Ovary (tissue), 9 donors: ENCODE measurements around the gene MVD. TPM values are rescaled to one million over a fixed set of nuclear protein-coding genes. Genes with fewer than 3 reads are reported as not detected.

Experiments
- DNase-seq, 5 donors: peaks; one replicate each; pipeline ENCODE4 v3.0.0-alpha.2; 2019 to 2020
- H3K27ac ChIP-seq, 2 donors: fragments of 200-600 bp; one replicate each; pipeline versions ENCODE4 v1.5.1 to v1.8.0; 2019 to 2022
- H3K27me3 ChIP-seq: fragments of 200-600 bp; one replicate; pipeline ENCODE4 v1.8.0; 2022
- H3K36me3 ChIP-seq: fragments of 200-600 bp; sonication (generic); one replicate; pipeline ENCODE4 v1.5.1; 2019
- H3K4me1 ChIP-seq: one replicate; pipeline ENCODE4 v1.8.1; 2013; ENCODE audit warnings: mild to moderate bottlenecking, moderate library complexity; ENCODE audit not compliant: insufficient read depth
- H3K4me3 ChIP-seq: fragments of 200-600 bp; sonication (generic); one replicate; pipeline ENCODE4 v1.5.1; 2017
- H3K9me3 ChIP-seq, 2 donors: fragments of 200-600 bp in 1 of 2; sonication (generic) in 1 of 2; one replicate each; pipeline versions ENCODE4 v1.5.1 to v1.8.1; 2013 to 2019; ENCODE audit warnings: mild to moderate bottlenecking in 1 of 2, moderate library complexity in 1 of 2
- EP300 ChIP-seq: sonication (generic); formaldehyde crosslinking; IDR thresholded peaks from one replicate; pipeline ENCODE4 v1.6.1; 2017; ENCODE audit warnings: antibody characterized with exemption
- POLR2A ChIP-seq: fragments of 450-650 bp; IDR thresholded peaks from one replicate; pipeline ENCODE4 v1.6.1; 2017; ENCODE audit warnings: antibody characterized with exemption, mild to moderate bottlenecking, moderate library complexity
- WGBS, 3 donors: extraction: QIAGEN DNeasy Blood & Tissue Kit in 1 of 3; methylation state at CpG; one replicate each; pipeline versions ENCODE4 v1.1.5 to v1.1.7; 2013 to 2017; 5-methylcytosine and 5-hydroxymethylcytosine counted together
- intact Hi-C, 4 donors: fragments of 100-400 bp; cut with DNase I; formaldehyde crosslinking; loops; one replicate each; pipeline versions ENCODE4 v1.11.0 to v1.15.1; 2022 to 2023
- polyA plus RNA-seq, 2 donors: library from polyadenylated mRNA; stranded (reverse); fragments of 200-250 nt in 1 of 2; fragments of 350-450 nt in 1 of 2; fragmentation: Illumina TruSeq in 1 of 2; extraction: RNeasy Lipid Tissue Mini Kit (QIAGEN cat#74804) in 1 of 2; gene quantifications; one replicate each; pipeline ENCODE4 v1.2.3, GENCODE V29; 2013 to 2014
- total RNA-seq, 7 donors: library from RNA; depleted of rRNA in 2 of 7; stranded (reverse); fragments of >200 nt in 2 of 7; fragmentation: NEBNext Ultra II Directional in 3 of 7; extraction: Animal tissue kit (Norgen Biotek cat#: 25700) in 3 of 7; gene quantifications; one replicate each; pipeline versions ENCODE4 v1.1.0 to v1.2.4, GENCODE V29; 2016 to 2023
- TF ChIP-seq, protein P1 (sequence below), 3 donors: fragments of 450-650 bp in 2 of 3; fragments of 200-600 bp in 1 of 3; IDR thresholded peaks; one replicate each; pipeline versions ENCODE4 v1.5.1 to v1.8.0; 2016 to 2022; ENCODE audit warnings: antibody characterized with exemption in 3 of 3, mild to moderate bottlenecking in 1 of 3
- donor health status: DM: no; HTN: no; CAD: no; lungs with moderate emphysema.
- donor health status: DM: no; HTN: no; CAD: no.
- donor health status: Bipolar disorder and iron deficiency.
- donor health status: DM: yes; HTN: yes; CAD: no.
- donor health status: DM: no; HTN: no; CAD: no.
- donor health status: DM: yes; HTN: yes; CAD: no.

Gene MVD
- total and polyA plus RNA-seq, 9 donors = 9.1 to 135 (median 20.9) TPM

DNA sequence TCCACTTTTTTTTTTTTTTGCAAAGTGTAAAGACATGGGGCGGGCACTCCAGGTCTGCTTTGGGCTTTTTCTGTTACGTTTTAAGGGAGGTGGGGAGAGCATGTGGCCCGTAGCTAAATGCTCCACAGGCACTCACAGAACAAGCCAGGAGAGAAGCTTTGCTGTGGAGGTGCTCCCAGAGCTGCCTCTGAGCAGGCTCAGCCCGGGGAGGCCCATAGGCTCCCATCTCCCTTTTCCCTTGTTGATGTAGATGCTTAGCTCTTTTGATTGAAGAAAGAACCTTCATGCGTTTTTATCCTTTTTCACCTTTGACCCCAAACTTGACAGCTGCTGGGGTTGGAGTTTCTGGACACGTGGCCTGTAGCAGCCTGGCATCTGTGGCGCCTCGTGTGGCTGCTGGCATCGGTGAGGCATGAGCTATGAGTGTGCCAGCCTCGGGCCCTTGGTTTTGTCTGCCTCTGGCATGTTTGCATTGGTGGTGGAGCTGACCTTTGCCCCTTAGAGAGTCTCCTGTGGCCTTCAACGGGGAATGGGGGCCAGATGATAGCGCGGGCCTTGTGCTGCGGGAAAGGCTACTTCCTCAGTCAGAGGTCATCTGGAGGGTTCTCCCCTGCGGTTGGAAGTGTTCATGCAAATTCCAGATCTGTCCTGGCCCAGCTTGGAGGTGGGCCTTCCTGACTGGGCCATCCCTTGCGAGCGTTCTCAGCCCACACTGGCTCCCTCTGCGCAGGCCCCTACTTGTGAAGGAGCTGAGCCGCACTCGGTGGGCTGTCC lies 44.5 kb downstream of the MVD start:
- Histone ChIP-seq H3K27me3 (no peaks in the 10 kb centered on the region), H3K4me1 (peaks cover 14% of the 10 kb centered on the region), H3K9me3 (no peaks in the 10 kb centered on the region), H3K4me3 (no peak overlapping the region), H3K36me3 (no peaks in the 10 kb centered on the region), H3K27ac (no peak overlapping the region)
- WGBS, 3 donors = 78 to 85% (median 80%) methylated on average over 20 of the region's 20 CpGs
- intact Hi-C loops = no loop called here
- no peak for TF ChIP-seq POLR2A
- TF ChIP-seq, protein P1, sequence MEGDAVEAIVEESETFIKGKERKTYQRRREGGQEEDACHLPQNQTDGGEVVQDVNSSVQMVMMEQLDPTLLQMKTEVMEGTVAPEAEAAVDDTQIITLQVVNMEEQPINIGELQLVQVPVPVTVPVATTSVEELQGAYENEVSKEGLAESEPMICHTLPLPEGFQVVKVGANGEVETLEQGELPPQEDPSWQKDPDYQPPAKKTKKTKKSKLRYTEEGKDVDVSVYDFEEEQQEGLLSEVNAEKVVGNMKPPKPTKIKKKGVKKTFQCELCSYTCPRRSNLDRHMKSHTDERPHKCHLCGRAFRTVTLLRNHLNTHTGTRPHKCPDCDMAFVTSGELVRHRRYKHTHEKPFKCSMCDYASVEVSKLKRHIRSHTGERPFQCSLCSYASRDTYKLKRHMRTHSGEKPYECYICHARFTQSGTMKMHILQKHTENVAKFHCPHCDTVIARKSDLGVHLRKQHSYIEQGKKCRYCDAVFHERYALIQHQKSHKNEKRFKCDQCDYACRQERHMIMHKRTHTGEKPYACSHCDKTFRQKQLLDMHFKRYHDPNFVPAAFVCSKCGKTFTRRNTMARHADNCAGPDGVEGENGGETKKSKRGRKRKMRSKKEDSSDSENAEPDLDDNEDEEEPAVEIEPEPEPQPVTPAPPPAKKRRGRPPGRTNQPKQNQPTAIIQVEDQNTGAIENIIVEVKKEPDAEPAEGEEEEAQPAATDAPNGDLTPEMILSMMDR (IDR thresholded peaks at IDR 0.05) = no peak
- no peak for TF ChIP-seq EP300
- DNase-seq = no peak

DNA sequence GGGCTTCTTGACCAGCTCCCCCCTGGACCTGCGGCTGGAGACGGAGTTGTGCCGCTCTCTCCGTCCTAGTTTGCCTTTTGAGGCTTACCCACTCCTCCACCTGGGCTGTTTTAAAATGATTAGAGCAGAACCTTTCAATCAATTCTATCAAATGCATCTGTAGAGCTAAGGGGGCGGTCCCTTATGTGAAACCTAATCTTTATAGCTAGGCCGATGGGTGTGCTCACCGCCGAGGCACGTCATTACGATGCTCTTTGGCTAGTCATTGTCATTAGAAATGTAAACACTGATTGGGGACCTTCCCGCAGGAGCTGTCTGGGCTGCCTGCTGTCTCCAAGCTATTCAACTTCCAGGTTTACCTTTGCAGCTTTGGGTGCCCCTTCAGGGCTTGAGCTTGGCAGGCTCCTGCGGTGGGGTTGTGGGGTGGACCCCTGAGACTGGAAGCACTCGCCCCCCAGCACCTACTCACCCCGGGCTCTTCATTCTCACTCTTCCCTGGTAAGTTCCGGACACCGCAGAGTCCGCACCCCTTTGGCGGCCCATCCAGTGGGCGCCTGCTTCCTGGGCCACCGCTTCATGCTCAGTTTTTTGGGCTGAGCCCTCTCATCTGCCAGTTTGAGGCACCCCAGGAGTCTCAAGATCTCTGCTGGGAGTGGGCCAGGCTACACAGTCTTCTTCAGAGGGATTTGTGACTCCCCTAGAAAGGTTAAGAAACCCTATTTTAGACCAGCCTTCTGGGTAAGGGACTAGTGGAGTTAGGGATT lies 45.4 kb downstream of the MVD start:
- Histone ChIP-seq H3K27ac (no peak overlapping the region), H3K4me1 (peaks cover 14% of the 10 kb centered on the region), H3K9me3 (no peaks in the 10 kb centered on the region), H3K27me3 (no peaks in the 10 kb centered on the region), H3K4me3 (no peak overlapping the region), H3K36me3 (no peaks in the 10 kb centered on the region)
- DNase-seq = no peak
- TF ChIP-seq, protein P1 (IDR thresholded peaks at IDR 0.05) = no peak
- TF ChIP-seq EP300 = no peak
- TF ChIP-seq POLR2A = no peak
- intact Hi-C loops = no loop called here
- WGBS, 3 donors = 90 to 93% (median 91%) methylated on average over 20 of the region's 20 CpGs

GRCh38 chr16:88616736-88617135 lies 46.2 kb downstream of the MVD start:
- Histone ChIP-seq H3K4me1 (peaks cover 14% of the 10 kb centered on the region), H3K27ac (no peak overlapping the region), H3K4me3 (no peak overlapping the region), H3K9me3 (no peaks in the 10 kb centered on the region), H3K36me3 (no peaks in the 10 kb centered on the region), H3K27me3 (no peaks in the 10 kb centered on the region)
- TF ChIP-seq EP300 (no peak), POLR2A (no peak)
- TF ChIP-seq, protein P1 (IDR thresholded peaks at IDR 0.05) = no peak
- 92 to 97% (median 95%) methylated on average over 12 of the region's 12 CpGs for WGBS, 3 donors
- intact Hi-C loops = no loop called here
- no peak for DNase-seq

DNA sequence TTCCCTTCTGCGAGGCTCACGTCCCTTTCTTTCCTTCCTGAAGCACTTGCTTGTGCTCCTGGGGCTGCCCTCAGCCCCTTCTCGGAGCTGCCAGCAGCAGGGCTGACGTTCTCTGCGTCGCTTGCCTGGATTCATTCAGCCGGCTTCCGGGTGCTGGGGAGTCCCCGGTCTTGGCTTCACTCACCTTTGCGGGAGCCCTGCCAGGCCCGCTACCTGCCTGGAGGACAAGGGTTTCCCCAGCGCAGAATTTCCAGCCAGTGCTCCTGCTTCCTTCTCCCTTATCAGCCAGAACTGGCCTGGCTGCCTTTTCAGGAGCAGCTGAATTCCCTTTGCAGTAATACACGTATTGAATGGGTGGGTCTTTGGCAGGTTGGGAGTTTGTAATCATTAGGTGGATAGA lies 46.6 kb downstream of the MVD start:
- intact Hi-C loops = no loop called here
- no peak for TF ChIP-seq POLR2A
- no peak for TF ChIP-seq EP300
- TF ChIP-seq, protein P1 (IDR thresholded peaks at IDR 0.05) = no peak
- Histone ChIP-seq H3K27me3 (no peaks in the 10 kb centered on the region), H3K4me1 (peaks cover 14% of the 10 kb centered on the region), H3K36me3 (no peaks in the 10 kb centered on the region), H3K27ac (no peak overlapping the region), H3K4me3 (no peak overlapping the region), H3K9me3 (no peaks in the 10 kb centered on the region)
- WGBS, 3 donors = 90 to 94% (median 94%) methylated on average over 13 of the region's 13 CpGs
- DNase-seq = no peak
